ENCODE data around the gene PSMD13.
"Not testable (repeated sequence)": the region's sequence is repeated elsewhere in the genome, so short reads cannot be mapped to it uniquely, and the experiment has no call there.

- not testable (repeated sequence) for TF ChIP-seq CTCF (IDR thresholded peaks at IDR 0.05; ENCODE audit: insufficient read depth, low read length); POLR2AphosphoS5 (IDR thresholded peaks at IDR 0.05; ENCODE audit: low read depth); REST (IDR thresholded peaks at IDR 0.05; ENCODE audit: insufficient replicate concordance, low read depth)
Measured at GRCh38 chr11:238346-238745, 1.6 kb downstream of the PSMD13 start.
